Hepatocyte (in vitro differentiated cells): ENCODE data around the gene NSUN6.

Experiments used
- CTCF ChIP-seq: fragments of 200-600 bp; sonication (generic); IDR thresholded peaks from 2 replicates; pipeline ENCODE4 v1.5.1; 2016; ENCODE audit warnings: antibody characterized with exemption, mild to moderate bottlenecking; ENCODE audit not compliant: poor library complexity
- EZH2 ChIP-seq: fragments of 200-600 bp; sonication (generic); IDR thresholded peaks from 2 replicates; pipeline ENCODE4 v1.6.1; 2016; ENCODE audit warnings: antibody characterized with exemption, mild to moderate bottlenecking, borderline replicate concordance
- EZH2phosphoT487 ChIP-seq: fragments of 200-600 bp; sonication (generic); IDR thresholded peaks from one replicate; pipeline ENCODE4 v1.6.1; 2018; ENCODE audit warnings: antibody characterized with exemption, mild to moderate bottlenecking, low read depth, moderate library complexity; ENCODE audit not compliant: unreplicated experiment, severe bottlenecking

- no peak for TF ChIP-seq CTCF
- TF ChIP-seq EZH2, result no peak
- no peak for TF ChIP-seq EZH2phosphoT487
Observed at GRCh38 chr10:18501198-18501597, 150.2 kb downstream of the NSUN6 start.
